ENCODE data around the gene TIAM2. TPM values are rescaled to one million over a fixed set of nuclear protein-coding genes. Genes with fewer than 3 reads are reported as not detected.
A peak's percentile ranks its signal among the peaks of the same experiment; 100 is the strongest.

The TIAM2 gene
- total and polyA plus RNA-seq, 9 of the 15 experiments (the other 6 are each of a cell fraction or from before 2014, with no cell fraction given), result 0.73 to 6.5 (median 4.3) TPM

- no peaks in the 10 kb centered on the region for H4K20me1 ChIP-seq (replicated peaks; ENCODE audit: control insufficient read depth, insufficient read depth, low read length)
- DNase-seq (ENCODE audit: extremely low read depth in 1 of 4, low spot score in 3 of 4), result no peak
- 83% methylated on average over 2 of the region's 2 CpGs for WGBS (ENCODE audit: insufficient coverage, low coverage, missing lambda C conversion rate)
- no peak overlapping the region for H3K9ac ChIP-seq (ENCODE audit: insufficient read depth in 1 of 2, low read depth in 2 of 2, low read length in 2 of 2)
- ChIA-PET POLR2A (interaction anchor here (0.7 to 1.3 kb wide), 3 partner anchors 8 to 78 kb away, joined by 3 to 4 read pairs (median 3); no protein-coding TSS in a partner anchor), CTCF (ENCODE audit: low intra/inter-chr PET ratio) (no interaction called here)
- H3K27me3 ChIP-seq (ENCODE audit: control insufficient read depth in 2 of 2, insufficient read depth in 2 of 2, low read length in 2 of 2), result no peaks in the 10 kb centered on the region
- FAIRE-seq, result peak; percentile 15
- peaks cover 87% of the 10 kb centered on the region for H3K36me3 ChIP-seq (ENCODE audit: control insufficient read depth, insufficient read depth, low read length)
- H2AFZ ChIP-seq (ENCODE audit: low read depth, low read length), result no peak overlapping the region
- TF ChIP-seq TEAD2 (tag; IDR thresholded peaks at IDR 0.05), result no peak
- TF ChIP-seq FOXM1 (IDR thresholded peaks at IDR 0.05; ENCODE audit: low read depth), result no peak
- TF ChIP-seq FOXM1 (CRISPR knock-in tag; IDR thresholded peaks at IDR 0.05; ENCODE audit: low read depth), result no peak
- no peak for TF ChIP-seq CBX3 (IDR thresholded peaks at IDR 0.05; ENCODE audit: borderline replicate concordance in 1 of 2, low read length in 2 of 2)
- no peak for TF ChIP-seq KHSRP (IDR thresholded peaks at IDR 0.05)
- TF ChIP-seq SRF (CRISPR knock-in tag; IDR thresholded peaks at IDR 0.05), result no peak
- TF ChIP-seq TFAM (CRISPR knock-in tag; conservative IDR thresholded peaks at IDR 0.05), result no peak
- TF ChIP-seq SMAD2 (IDR thresholded peaks at IDR 0.05; ENCODE audit: low read depth, low read length), result no peak
- TF ChIP-seq ZNF699 (CRISPR knock-in tag; IDR thresholded peaks at IDR 0.05; ENCODE audit: insufficient replicate concordance), result no peak
- no peak for TF ChIP-seq PTTG1 (tag; IDR thresholded peaks at IDR 0.05; ENCODE audit: low read depth)
- no peak for TF ChIP-seq MTF1 (CRISPR knock-in tag; IDR thresholded peaks at IDR 0.05; ENCODE audit: borderline replicate concordance)
- TF ChIP-seq POLR2B (IDR thresholded peaks at IDR 0.05; ENCODE audit: low read depth, partially characterized antibody), result no peak
- TF ChIP-seq ADNP (tag; IDR thresholded peaks at IDR 0.05), result no peak
- TF ChIP-seq ELF2 (CRISPR knock-in tag; IDR thresholded peaks at IDR 0.05), result no peak
- TF ChIP-seq FIP1L1 (IDR thresholded peaks at IDR 0.05; ENCODE audit: low read depth, low read length, poor library complexity, severe bottlenecking), result no peak
- TF ChIP-seq CBFA2T3 (IDR thresholded peaks at IDR 0.05), result no peak
- no peak for TF ChIP-seq MLLT1 (IDR thresholded peaks at IDR 0.05)
- no peak for TF ChIP-seq ZNF551 (CRISPR knock-in tag; IDR thresholded peaks at IDR 0.05)
- peaks cover 9% of the 10 kb centered on the region; the same call in 2 of the 3 replicates for H3K79me2 ChIP-seq (ENCODE audit: control insufficient read depth, insufficient read depth, low read length)
- intact Hi-C loops (cut with micrococcal nuclease) (no loop called here), in situ Hi-C loops (cut with MboI) (loop anchor here (25.0 kb wide), 1 partner anchor 1880 kb away; no protein-coding TSS in a partner anchor)
- no peaks in the 10 kb centered on the region; a peak in 1 of 5 replicates for H3K4me1 ChIP-seq (replicated peaks in 1 of 2; ENCODE audit: control insufficient read depth in 2 of 2, insufficient read depth in 2 of 2, low read length in 2 of 2)
- peak; percentile 39; the same call in 1 of the 3 replicates for ATAC-seq
- no peaks in the 10 kb centered on the region for H3K9me3 ChIP-seq (replicated peaks; ENCODE audit: control insufficient read depth, insufficient read depth, low read depth, low read length)
- no peak overlapping the region for H3K4me2 ChIP-seq (ENCODE audit: insufficient read depth, low read length)
- no peak overlapping the region for H3K4me3 ChIP-seq
- H3K9me1 ChIP-seq (ENCODE audit: control insufficient read depth, insufficient read depth, low read length), result no peaks in the 10 kb centered on the region
- BruUV-seq (replicated peaks), result no TSS peak
- H3K27ac ChIP-seq (ENCODE audit: extremely low read depth, low read depth, low read length), result no peak overlapping the region
These were observed 311.8 kb downstream of the TIAM2 start for GRCh38 chr6:155306958-155307357.

Data from K562 (cell line).